ENCODE data around the gene SERAC1.
"Not testable (repeated sequence)": the region's sequence is repeated elsewhere in the genome, so short reads cannot be mapped to it uniquely, and the experiment has no call there.

SERAC1 gene

DNA sequence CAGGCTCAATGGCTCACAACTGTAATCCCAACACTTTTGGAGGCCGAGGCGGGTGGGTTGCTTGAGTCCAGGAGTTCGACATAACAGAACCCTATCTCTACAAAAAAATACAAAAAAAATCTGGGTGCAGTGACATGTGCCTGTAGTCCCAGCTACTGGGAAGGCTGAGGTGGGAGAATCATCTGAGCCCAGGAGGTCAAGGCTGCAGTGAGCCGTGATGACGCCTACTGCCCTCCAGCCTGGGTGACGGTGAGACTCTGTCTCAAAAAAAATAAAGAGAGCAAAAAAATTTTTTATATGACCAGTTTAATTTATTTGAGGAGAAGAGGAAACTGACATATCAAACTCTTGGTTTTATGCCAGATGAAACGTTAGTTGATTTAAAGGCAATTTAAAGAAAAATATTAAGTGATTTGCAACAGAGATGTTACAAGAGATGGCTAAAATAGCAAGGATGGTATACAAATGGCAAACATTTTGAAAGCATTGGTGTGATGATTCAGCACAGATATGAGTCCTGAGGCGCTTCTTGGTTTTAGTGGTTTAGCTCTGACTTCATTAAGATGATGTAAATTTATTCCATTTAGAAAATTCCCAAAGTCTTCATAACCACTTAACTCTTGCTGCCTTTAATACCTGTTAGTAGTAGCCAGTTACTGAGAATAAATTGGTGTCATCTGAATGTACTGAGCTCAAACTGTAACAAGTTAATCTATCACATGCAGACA is 17.8 kb upstream of the SERAC1 start:
- Histone ChIP-seq H3K27ac (no peak overlapping the region), H3K27me3 (ENCODE audit: insufficient read depth, low read depth) (no peaks in the 10 kb centered on the region), H3K79me2 (ENCODE audit: insufficient read depth, low read depth) (no peaks in the 10 kb centered on the region), H3K4me2 (no peak overlapping the region), H3K4me3 (IDR thresholded peaks at IDR 0.05; ENCODE audit: insufficient read depth, low read depth, low read length) (no peak overlapping the region), H2AFZ (ENCODE audit: low read depth) (no peak overlapping the region), H3K4me1 (ENCODE audit: low read depth, poor library complexity, severe bottlenecking) (peaks cover 23% of the 10 kb centered on the region), H4K20me1 (ENCODE audit: insufficient read depth) (no peaks in the 10 kb centered on the region), H3K36me3 (ENCODE audit: insufficient read depth) (no peaks in the 10 kb centered on the region), H3K9ac (no peak overlapping the region)
- TF ChIP-seq, protein P1, sequence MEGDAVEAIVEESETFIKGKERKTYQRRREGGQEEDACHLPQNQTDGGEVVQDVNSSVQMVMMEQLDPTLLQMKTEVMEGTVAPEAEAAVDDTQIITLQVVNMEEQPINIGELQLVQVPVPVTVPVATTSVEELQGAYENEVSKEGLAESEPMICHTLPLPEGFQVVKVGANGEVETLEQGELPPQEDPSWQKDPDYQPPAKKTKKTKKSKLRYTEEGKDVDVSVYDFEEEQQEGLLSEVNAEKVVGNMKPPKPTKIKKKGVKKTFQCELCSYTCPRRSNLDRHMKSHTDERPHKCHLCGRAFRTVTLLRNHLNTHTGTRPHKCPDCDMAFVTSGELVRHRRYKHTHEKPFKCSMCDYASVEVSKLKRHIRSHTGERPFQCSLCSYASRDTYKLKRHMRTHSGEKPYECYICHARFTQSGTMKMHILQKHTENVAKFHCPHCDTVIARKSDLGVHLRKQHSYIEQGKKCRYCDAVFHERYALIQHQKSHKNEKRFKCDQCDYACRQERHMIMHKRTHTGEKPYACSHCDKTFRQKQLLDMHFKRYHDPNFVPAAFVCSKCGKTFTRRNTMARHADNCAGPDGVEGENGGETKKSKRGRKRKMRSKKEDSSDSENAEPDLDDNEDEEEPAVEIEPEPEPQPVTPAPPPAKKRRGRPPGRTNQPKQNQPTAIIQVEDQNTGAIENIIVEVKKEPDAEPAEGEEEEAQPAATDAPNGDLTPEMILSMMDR (conservative IDR thresholded peaks at IDR 0.05; ENCODE audit: low read depth, low read length): no peak

DNA sequence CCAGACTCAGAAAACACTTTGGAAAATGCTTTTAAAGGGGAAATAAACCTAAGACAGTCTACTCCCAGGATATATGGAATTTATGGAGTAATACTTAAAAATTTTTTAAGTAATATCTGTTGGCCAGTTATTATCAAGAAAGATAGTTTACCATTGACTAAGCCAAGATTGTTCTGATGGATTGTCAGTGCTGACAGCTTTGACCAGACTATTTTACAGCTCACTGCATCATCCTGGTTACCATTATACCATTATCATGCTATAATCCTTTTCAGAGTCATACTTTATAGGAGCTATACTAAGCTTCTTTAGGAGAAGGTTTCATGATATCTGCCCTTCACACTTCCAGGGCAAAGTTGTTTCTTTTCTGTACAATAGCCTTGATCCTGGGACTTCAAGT is 16.5 kb upstream of the SERAC1 start:
- Histone ChIP-seq H3K4me1 (ENCODE audit: low read depth, poor library complexity, severe bottlenecking) (peaks cover 23% of the 10 kb centered on the region), H3K9ac (no peak overlapping the region), H3K27me3 (ENCODE audit: insufficient read depth, low read depth) (no peaks in the 10 kb centered on the region), H3K4me3 (IDR thresholded peaks at IDR 0.05; ENCODE audit: insufficient read depth, low read depth, low read length) (no peak overlapping the region), H3K36me3 (ENCODE audit: insufficient read depth) (no peaks in the 10 kb centered on the region), H3K4me2 (no peak overlapping the region), H4K20me1 (ENCODE audit: insufficient read depth) (no peaks in the 10 kb centered on the region), H2AFZ (ENCODE audit: low read depth) (no peak overlapping the region), H3K27ac (no peak overlapping the region), H3K79me2 (ENCODE audit: insufficient read depth, low read depth) (no peaks in the 10 kb centered on the region)
- TF ChIP-seq, protein P1 (conservative IDR thresholded peaks at IDR 0.05; ENCODE audit: low read depth, low read length): no peak

DNA sequence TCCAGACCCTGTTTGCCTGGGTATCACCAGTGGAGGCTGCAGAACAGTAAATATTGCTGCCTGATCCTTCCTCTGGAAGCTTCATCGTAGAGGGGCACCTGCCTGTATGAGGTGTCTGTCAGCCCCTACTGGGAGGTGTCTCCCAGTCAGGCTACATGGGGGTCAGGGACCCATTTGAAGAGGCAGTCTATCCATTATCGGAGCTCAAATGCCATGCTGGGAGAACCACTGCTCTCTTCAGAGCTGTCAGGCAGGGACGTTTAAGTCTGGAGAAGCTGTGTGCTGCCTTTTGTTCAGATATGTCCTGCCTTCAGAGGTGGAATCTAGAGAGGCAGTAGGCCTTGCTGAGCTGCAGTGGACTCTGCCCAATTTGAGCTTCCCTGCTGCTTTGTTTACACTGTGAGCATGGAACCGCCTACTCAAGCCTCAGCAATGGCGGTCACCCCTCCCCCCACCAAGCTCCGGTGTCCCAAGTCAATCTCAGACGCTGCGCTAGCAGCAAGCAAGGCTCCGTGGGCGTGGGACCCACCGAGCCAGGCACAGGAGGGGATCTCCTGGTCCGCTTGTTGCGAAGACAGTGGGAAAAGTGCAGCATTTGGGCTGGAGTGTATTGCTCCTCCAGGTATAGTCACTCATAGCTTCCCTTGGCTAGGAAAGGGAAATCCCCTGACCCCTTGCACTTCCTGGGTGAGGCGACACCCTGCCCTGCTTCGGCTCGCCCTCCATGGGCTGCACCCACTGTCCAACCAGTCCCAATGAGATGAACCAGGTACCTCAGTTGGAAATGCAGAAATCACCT is 15.3 kb upstream of the SERAC1 start:
- not testable (repeated sequence) for H4K20me1 ChIP-seq (ENCODE audit: insufficient read depth); H3K36me3 ChIP-seq (ENCODE audit: insufficient read depth); H3K79me2 ChIP-seq (ENCODE audit: insufficient read depth, low read depth); H2AFZ ChIP-seq (ENCODE audit: low read depth); H3K27me3 ChIP-seq (ENCODE audit: insufficient read depth, low read depth); H3K9ac ChIP-seq; H3K27ac ChIP-seq; H3K4me2 ChIP-seq; H3K4me3 ChIP-seq (IDR thresholded peaks at IDR 0.05; ENCODE audit: insufficient read depth, low read depth, low read length)
- H3K4me1 ChIP-seq (ENCODE audit: low read depth, poor library complexity, severe bottlenecking): peaks cover 15% of the 10 kb centered on the region

- Histone ChIP-seq H3K4me1 (ENCODE audit: low read depth, poor library complexity, severe bottlenecking) (peaks cover 17% of the 10 kb centered on the region), H3K27ac (peak overlapping the region; percentile 47; the same call in 1 of the 2 replicates)
- H3K9ac ChIP-seq; H3K4me2 ChIP-seq; H4K20me1 ChIP-seq (ENCODE audit: insufficient read depth); H3K79me2 ChIP-seq (ENCODE audit: insufficient read depth, low read depth); H3K27me3 ChIP-seq (ENCODE audit: insufficient read depth, low read depth); H3K4me3 ChIP-seq (IDR thresholded peaks at IDR 0.05; ENCODE audit: insufficient read depth, low read depth, low read length); H2AFZ ChIP-seq (ENCODE audit: low read depth); H3K36me3 ChIP-seq (ENCODE audit: insufficient read depth): not testable (repeated sequence)
Measured at GRCh38 chr6:158177712-158178111, 9.7 kb upstream of the SERAC1 start.

DNA sequence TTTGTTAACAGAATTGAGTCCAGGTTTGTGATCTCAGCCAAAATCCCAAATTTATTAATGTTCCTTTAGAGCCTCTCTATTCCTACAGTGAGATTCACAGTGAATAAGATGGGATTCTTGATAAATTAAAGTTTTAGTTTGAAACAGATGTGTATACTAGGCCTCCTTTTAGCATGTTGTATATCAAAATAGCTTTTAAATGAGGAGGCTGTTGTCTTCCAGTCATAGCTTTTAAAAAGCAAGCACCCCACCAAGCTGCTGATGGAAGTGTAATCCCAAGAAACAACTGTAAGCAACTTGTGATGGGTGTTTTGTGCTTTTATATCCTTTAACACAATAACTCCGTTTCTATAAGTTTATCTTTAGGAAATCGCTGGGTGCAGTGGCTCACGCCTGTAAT is 7.0 kb upstream of the SERAC1 start:
- TF ChIP-seq, protein P1 (conservative IDR thresholded peaks at IDR 0.05; ENCODE audit: low read depth, low read length): no peak
- Histone ChIP-seq H3K27ac (no peak overlapping the region), H3K4me3 (IDR thresholded peaks at IDR 0.05; ENCODE audit: insufficient read depth, low read depth, low read length) (no peak overlapping the region), H3K4me1 (ENCODE audit: low read depth, poor library complexity, severe bottlenecking) (peaks cover 17% of the 10 kb centered on the region), H2AFZ (ENCODE audit: low read depth) (no peak overlapping the region), H3K4me2 (no peak overlapping the region), H3K27me3 (ENCODE audit: insufficient read depth, low read depth) (no peaks in the 10 kb centered on the region), H3K36me3 (ENCODE audit: insufficient read depth) (no peaks in the 10 kb centered on the region), H3K9ac (no peak overlapping the region), H4K20me1 (ENCODE audit: insufficient read depth) (no peaks in the 10 kb centered on the region), H3K79me2 (ENCODE audit: insufficient read depth, low read depth) (no peaks in the 10 kb centered on the region)

All from KMS-11 (cell line).